OCI-LY1 (cell line): Measurements from ENCODE around the gene HSPA12A.

ENCODE experiments used
- H2AFZ ChIP-seq: fragments of 200-600 bp; sonication (generic), shearing (Covaris generic); 2 replicates; pipeline ENCODE4 v1.6.0; 2014; ENCODE audit warnings: antibody characterized with exemption, mild to moderate bottlenecking, low read length
- H3F3A ChIP-seq: fragments of 200-600 bp; sonication (generic), shearing (Covaris generic); 2 replicates; pipeline ENCODE4 v1.6.0; 2014; ENCODE audit warnings: mild to moderate bottlenecking, antibody characterized with exemption, low read length, moderate library complexity; ENCODE audit not compliant: insufficient read depth
- H3K27ac ChIP-seq: fragments of 200-600 bp; sonication (generic); 2 replicates; pipeline ENCODE4 v1.5.1; 2014; ENCODE audit warnings: low read length, mixed run types, mild to moderate bottlenecking, low read depth; ENCODE audit not compliant: poor library complexity, severe bottlenecking
- H3K27me3 ChIP-seq: fragments of 200-600 bp; sonication (generic); 2 replicates; pipeline ENCODE4 v1.6.0; 2014; ENCODE audit warnings: antibody characterized with exemption, mild to moderate bottlenecking, low read length, moderate library complexity; ENCODE audit not compliant: insufficient read depth
- H3K36me3 ChIP-seq: fragments of 200-600 bp; sonication (generic); 2 replicates; pipeline ENCODE4 v1.6.1; 2014; ENCODE audit warnings: mild to moderate bottlenecking, antibody characterized with exemption, low read length, moderate library complexity, mixed read lengths; ENCODE audit not compliant: insufficient read depth
- H3K4me1 ChIP-seq: fragments of 200-600 bp; sonication (generic); 2 replicates; pipeline ENCODE4 v1.5.1; 2014; ENCODE audit warnings: mild to moderate bottlenecking, low read length, moderate library complexity; ENCODE audit not compliant: insufficient read depth, severe bottlenecking
- H3K4me2 ChIP-seq: fragments of 200-600 bp; sonication (generic), shearing (Covaris generic); 2 replicates; pipeline ENCODE4 v1.6.1; 2014; ENCODE audit warnings: low read length
- H3K4me3 ChIP-seq: fragments of 200-600 bp; sonication (generic); 2 replicates; pipeline ENCODE4 v1.5.1; 2014; ENCODE audit warnings: low read length, low read depth, mild to moderate bottlenecking, mixed read lengths; ENCODE audit not compliant: poor library complexity, severe bottlenecking
- H3K79me2 ChIP-seq: fragments of 200-600 bp; shearing (Covaris generic); 2 replicates; pipeline ENCODE4 v1.6.1; 2016; ENCODE audit warnings: mixed run types, low read length, mixed read lengths; ENCODE audit not compliant: insufficient read depth
- H3K9ac ChIP-seq: fragments of 200-600 bp; sonication (generic), shearing (Covaris generic); 2 replicates; pipeline ENCODE4 v1.6.1; 2014; ENCODE audit warnings: mild to moderate bottlenecking, low read length, mixed read lengths
- H3K9me2 ChIP-seq: fragments of 200-600 bp; sonication (generic), shearing (Covaris generic); 2 replicates; pipeline ENCODE4 v1.6.1; 2014; ENCODE audit warnings: low read depth, mild to moderate bottlenecking, low read length, mixed read lengths
- H3K9me3 ChIP-seq: fragments of 200-600 bp; shearing (Covaris generic); 2 replicates; pipeline ENCODE4 v1.6.1; 2014; ENCODE audit warnings: low read length, mixed read lengths
- H4K20me1 ChIP-seq: fragments of 200-600 bp; sonication (generic), shearing (Covaris generic); 2 replicates; pipeline ENCODE4 v1.6.0; 2016; ENCODE audit warnings: mild to moderate bottlenecking, low read length; ENCODE audit not compliant: insufficient read depth
- EZH2 ChIP-seq: fragments of 200-600 bp; sonication (generic), shearing (Covaris generic); IDR thresholded peaks from 2 replicates; pipeline ENCODE4 v1.8.0; 2017; ENCODE audit warnings: borderline replicate concordance, mixed run types, mild to moderate bottlenecking, antibody characterized with exemption, low read length, moderate library complexity, mixed read lengths
- TF ChIP-seq, protein P1 (sequence below): fragments of 200-600 bp; sonication (generic), shearing (Covaris generic); IDR thresholded peaks from 2 replicates; pipeline ENCODE4 v1.5.1; 2017; ENCODE audit warnings: mild to moderate bottlenecking, antibody characterized with exemption, low read length, moderate library complexity, mixed read lengths

HSPA12A gene

DNA sequence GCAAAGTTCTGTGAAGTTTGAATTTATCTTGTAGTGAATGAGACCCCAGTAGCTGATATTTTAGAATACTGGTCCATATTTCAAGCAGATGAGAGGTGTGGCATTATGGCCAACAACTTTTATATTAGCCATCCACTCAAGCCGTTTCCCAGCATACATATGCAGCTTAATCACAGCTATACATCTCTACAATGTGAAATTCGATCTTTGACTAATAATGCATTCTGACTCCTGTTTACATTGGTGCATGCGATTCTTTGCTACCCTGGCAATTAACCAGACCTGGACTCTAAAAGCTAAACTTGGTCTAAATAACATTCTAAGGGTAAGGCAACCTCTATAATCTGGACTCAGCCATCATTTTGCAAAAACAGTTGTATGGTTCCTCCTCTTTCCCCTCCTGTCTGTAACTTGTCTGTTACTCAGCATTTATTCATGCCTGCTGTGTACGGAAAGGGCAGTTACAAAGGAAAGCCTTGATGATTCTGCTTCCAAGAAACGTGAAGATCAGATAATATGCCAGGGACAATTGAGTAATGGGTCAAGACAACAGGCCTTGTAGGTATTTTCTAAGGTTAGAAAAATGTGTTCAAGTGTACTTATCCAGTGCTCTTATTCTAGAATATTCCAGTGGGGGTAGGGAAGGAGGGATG, 71.0 kb downstream of the HSPA12A start:
- H3F3A ChIP-seq, result no peaks in the 10 kb centered on the region
- 0 out of 2 replicates have a peak, but pooled peaks cover 4% of the 10 kb centered on the region for H3K27me3 ChIP-seq
- H3K9me2 ChIP-seq, result no peaks in the 10 kb centered on the region
- no peaks in the 10 kb centered on the region for H3K36me3 ChIP-seq
- no peak overlapping the region for H3K27ac ChIP-seq
- TF ChIP-seq, protein P1, sequence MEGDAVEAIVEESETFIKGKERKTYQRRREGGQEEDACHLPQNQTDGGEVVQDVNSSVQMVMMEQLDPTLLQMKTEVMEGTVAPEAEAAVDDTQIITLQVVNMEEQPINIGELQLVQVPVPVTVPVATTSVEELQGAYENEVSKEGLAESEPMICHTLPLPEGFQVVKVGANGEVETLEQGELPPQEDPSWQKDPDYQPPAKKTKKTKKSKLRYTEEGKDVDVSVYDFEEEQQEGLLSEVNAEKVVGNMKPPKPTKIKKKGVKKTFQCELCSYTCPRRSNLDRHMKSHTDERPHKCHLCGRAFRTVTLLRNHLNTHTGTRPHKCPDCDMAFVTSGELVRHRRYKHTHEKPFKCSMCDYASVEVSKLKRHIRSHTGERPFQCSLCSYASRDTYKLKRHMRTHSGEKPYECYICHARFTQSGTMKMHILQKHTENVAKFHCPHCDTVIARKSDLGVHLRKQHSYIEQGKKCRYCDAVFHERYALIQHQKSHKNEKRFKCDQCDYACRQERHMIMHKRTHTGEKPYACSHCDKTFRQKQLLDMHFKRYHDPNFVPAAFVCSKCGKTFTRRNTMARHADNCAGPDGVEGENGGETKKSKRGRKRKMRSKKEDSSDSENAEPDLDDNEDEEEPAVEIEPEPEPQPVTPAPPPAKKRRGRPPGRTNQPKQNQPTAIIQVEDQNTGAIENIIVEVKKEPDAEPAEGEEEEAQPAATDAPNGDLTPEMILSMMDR, result no peak
- TF ChIP-seq EZH2, result no peak
- no peak overlapping the region for H3K4me3 ChIP-seq
- H3K9ac ChIP-seq, result no peak overlapping the region
- no peaks in the 10 kb centered on the region for H3K9me3 ChIP-seq
- H2AFZ ChIP-seq, result no peak overlapping the region
- no peaks in the 10 kb centered on the region for H3K4me1 ChIP-seq
- no peaks in the 10 kb centered on the region for H3K79me2 ChIP-seq
- no peak overlapping the region for H3K4me2 ChIP-seq
- no peaks in the 10 kb centered on the region for H4K20me1 ChIP-seq

DNA sequence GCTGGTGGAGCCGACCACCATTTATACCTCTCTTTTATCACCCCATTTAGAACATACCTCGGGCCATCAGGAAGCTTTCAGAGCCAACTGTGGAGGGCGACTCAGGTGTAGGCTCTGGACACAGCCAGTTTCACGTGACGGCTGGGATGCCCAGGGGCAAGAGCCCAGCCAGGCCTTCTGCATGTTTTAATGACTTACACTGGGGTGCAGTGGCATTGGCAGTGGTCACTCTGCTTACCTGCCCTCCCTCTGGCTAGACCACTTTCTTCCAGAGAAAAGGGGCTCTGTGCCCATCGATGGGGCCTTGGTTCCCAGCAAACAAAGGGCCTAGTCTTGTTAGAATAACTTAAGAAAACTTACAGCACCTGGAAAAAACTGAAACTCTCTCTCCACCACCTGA, 71.7 kb downstream of the HSPA12A start:
- H3K4me2 ChIP-seq, result no peak overlapping the region
- H3K9me3 ChIP-seq, result no peaks in the 10 kb centered on the region
- no peak overlapping the region for H3K4me3 ChIP-seq
- no peaks in the 10 kb centered on the region for H4K20me1 ChIP-seq
- no peaks in the 10 kb centered on the region for H3F3A ChIP-seq
- no peaks in the 10 kb centered on the region for H3K9me2 ChIP-seq
- H3K36me3 ChIP-seq, result no peaks in the 10 kb centered on the region
- 0 out of 2 replicates have a peak, but pooled peaks cover 4% of the 10 kb centered on the region for H3K27me3 ChIP-seq
- no peak overlapping the region for H3K27ac ChIP-seq
- H3K79me2 ChIP-seq, result no peaks in the 10 kb centered on the region
- no peak for TF ChIP-seq EZH2
- TF ChIP-seq, protein P1, result no peak
- H3K4me1 ChIP-seq, result no peaks in the 10 kb centered on the region
- H3K9ac ChIP-seq, result no peak overlapping the region
- no peak overlapping the region for H2AFZ ChIP-seq

DNA sequence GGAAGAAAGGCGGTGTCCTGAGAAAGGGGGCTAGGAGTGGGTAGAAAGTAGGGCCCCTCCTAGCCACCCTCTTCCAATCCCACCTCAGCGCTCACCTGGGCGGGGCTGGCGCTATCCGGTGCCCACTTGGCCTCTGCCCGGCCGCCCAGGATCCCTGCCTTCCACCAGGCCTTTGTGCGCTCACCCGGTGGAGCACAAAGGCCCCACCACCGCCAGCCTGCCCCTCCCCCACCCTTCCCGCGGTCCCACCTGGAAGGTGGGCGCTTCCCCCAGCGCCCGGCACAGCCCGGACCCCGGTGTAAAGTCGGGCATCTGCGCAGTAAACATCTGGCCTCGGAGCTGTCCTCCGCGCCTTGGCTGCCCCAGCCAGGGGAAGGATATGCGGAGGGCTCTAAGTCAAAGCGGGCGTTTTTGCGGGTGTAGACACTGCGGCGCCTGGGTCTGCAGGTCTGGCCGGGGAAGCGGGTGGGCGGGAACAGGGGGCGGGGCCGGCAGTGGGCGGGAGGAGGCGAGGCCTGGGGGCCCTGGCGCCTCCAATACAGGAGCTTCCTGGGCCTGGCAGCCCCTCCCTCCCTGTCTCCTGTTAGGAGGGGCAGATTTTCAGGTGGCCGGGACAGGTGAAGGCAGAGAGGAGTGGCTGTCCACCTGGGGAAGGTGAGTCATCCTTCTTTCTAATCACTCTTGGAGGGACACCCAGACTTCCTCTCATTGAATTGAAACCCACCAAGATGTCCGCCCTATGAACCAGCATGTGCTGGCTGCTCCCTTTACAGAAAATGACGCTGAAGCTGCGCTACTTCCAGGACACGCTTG, 72.3 kb downstream of the HSPA12A start:
- Histone ChIP-seq H3K9ac (no peak overlapping the region), H3K4me2 (no peak overlapping the region), H3K4me1 (no peaks in the 10 kb centered on the region), H2AFZ (no peak overlapping the region), H3K36me3 (no peaks in the 10 kb centered on the region), H3K4me3 (no peak overlapping the region), H4K20me1 (no peaks in the 10 kb centered on the region), H3K9me3 (no peaks in the 10 kb centered on the region), H3F3A (no peaks in the 10 kb centered on the region), H3K27me3 (0 out of 2 replicates have a peak, but pooled peaks cover 4% of the 10 kb centered on the region), H3K79me2 (no peaks in the 10 kb centered on the region), H3K9me2 (no peaks in the 10 kb centered on the region), H3K27ac (no peak overlapping the region)
- TF ChIP-seq EZH2, result no peak
- TF ChIP-seq, protein P1, result no peak
